Measurements from ENCODE around the gene SORBS1. TPM values are rescaled to one million over a fixed set of nuclear protein-coding genes. Genes with fewer than 3 reads are reported as not detected.

The SORBS1 gene
- total and polyA plus RNA-seq, 2 of the 13 experiments (the other 11 are each of a cell fraction or from before 2014, with no cell fraction given), result 16.8 to 39.8 TPM

DNA sequence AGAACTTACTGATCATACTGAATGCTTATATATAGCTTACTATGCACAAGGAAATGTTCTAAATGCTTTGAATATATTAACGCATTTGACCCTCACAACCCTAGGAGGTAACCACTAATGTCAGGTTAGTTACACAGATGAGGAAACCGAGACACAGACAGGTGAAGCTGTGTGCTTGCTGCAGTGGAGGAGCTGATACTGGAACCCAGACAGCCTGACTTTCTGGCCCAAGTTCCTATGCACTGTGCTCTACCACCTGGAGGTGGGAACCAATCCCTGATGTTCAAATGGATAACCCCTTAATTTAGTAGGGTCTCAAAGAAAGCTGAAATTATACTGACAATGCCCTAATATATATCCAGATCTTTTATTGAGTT lies 119.6 kb downstream of the SORBS1 start:
- FAIRE-seq (no peak), DNase-seq (ENCODE audit: low spot score) (no peak), ATAC-seq (no peak)
- no TSS peak for BruUV-seq (replicated peaks)
- Histone ChIP-seq H4K20me1 (ENCODE audit: insufficient read depth, low read length) (no peaks in the 10 kb centered on the region), H3K9me3 (ENCODE audit: low read length) (no peaks in the 10 kb centered on the region), H3K27ac (ENCODE audit: extremely low read length, insufficient read depth, low read length) (no peak overlapping the region), H3K4me3 (replicated peaks in 1 of 3; ENCODE audit: insufficient read depth in 1 of 3, low read depth in 2 of 3, low read length in 3 of 3) (no peak overlapping the region), H3K9ac (ENCODE audit: insufficient read depth, low read depth, low read length) (no peak overlapping the region), H3K4me1 (ENCODE audit: insufficient read depth, low read length) (peaks cover 59% of the 10 kb centered on the region), H3K4me2 (ENCODE audit: low read depth, low read length) (no peak overlapping the region), H2AFZ (ENCODE audit: low read length) (no peak overlapping the region), H3K27me3 (ENCODE audit: control insufficient read depth in 1 of 2, insufficient read depth in 2 of 2, low read length in 2 of 2) (no peaks in the 10 kb centered on the region), H3K36me3 (replicated peaks in 1 of 2; ENCODE audit: control insufficient read depth in 1 of 2, insufficient read depth in 2 of 2, low read length in 2 of 2) (peaks cover 9 to 22% of the 10 kb centered on the region in 2 experiments; a peak in 4 of 5 replicates), H3K79me2 (ENCODE audit: insufficient read depth, low read length) (peaks cover 17% of the 10 kb centered on the region)
- in situ Hi-C loops (cut with HindIII; ENCODE audit: extremely low pct_ligation_motif_present, low pct_unique_long_range_greater_than_20kb) (loop anchor here (25.0 kb wide), 1 partner anchor 121 kb away; the partner anchor contains the start of gene SORBS1), intact Hi-C loops (cut with micrococcal nuclease; ENCODE audit: unreplicated experiment) (no loop called here)
- ChIA-PET POLR2A (no interaction called here), CTCF (ENCODE audit: low intra/inter-chr PET ratio, low total read pairs) (no interaction called here)
- TF ChIP-seq SATB2 (CRISPR knock-in tag; IDR thresholded peaks at IDR 0.05), result no peak
- TF ChIP-seq XBP1 (CRISPR knock-in tag; IDR thresholded peaks at IDR 0.05), result no peak
- TF ChIP-seq MYNN (CRISPR knock-in tag; IDR thresholded peaks at IDR 0.05; ENCODE audit: low read depth), result no peak
- TF ChIP-seq PHF20 (CRISPR knock-in tag; IDR thresholded peaks at IDR 0.05), result no peak
- TF ChIP-seq ZNF737 (CRISPR knock-in tag; IDR thresholded peaks at IDR 0.05; ENCODE audit: borderline replicate concordance), result no peak
- no peak for TF ChIP-seq ZNF121 (CRISPR knock-in tag; IDR thresholded peaks at IDR 0.05)
- TF ChIP-seq, protein P1, sequence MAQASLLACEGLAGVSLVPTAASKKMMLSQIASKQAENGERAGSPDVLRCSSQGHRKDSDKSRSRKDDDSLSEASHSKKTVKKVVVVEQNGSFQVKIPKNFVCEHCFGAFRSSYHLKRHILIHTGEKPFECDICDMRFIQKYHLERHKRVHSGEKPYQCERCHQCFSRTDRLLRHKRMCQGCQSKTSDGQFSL (CRISPR knock-in tag; IDR thresholded peaks at IDR 0.05), result no peak
- TF ChIP-seq ZNF614 (CRISPR knock-in tag; IDR thresholded peaks at IDR 0.05; ENCODE audit: borderline replicate concordance), result no peak
- TF ChIP-seq YY1 (IDR thresholded peaks at IDR 0.05; ENCODE audit: insufficient read depth, insufficient replicate concordance, low read depth, low read length), result no peak
- no peak for TF ChIP-seq ATRX (CRISPR knock-in tag; IDR thresholded peaks at IDR 0.05; ENCODE audit: borderline replicate concordance)
- TF ChIP-seq, protein P2, sequence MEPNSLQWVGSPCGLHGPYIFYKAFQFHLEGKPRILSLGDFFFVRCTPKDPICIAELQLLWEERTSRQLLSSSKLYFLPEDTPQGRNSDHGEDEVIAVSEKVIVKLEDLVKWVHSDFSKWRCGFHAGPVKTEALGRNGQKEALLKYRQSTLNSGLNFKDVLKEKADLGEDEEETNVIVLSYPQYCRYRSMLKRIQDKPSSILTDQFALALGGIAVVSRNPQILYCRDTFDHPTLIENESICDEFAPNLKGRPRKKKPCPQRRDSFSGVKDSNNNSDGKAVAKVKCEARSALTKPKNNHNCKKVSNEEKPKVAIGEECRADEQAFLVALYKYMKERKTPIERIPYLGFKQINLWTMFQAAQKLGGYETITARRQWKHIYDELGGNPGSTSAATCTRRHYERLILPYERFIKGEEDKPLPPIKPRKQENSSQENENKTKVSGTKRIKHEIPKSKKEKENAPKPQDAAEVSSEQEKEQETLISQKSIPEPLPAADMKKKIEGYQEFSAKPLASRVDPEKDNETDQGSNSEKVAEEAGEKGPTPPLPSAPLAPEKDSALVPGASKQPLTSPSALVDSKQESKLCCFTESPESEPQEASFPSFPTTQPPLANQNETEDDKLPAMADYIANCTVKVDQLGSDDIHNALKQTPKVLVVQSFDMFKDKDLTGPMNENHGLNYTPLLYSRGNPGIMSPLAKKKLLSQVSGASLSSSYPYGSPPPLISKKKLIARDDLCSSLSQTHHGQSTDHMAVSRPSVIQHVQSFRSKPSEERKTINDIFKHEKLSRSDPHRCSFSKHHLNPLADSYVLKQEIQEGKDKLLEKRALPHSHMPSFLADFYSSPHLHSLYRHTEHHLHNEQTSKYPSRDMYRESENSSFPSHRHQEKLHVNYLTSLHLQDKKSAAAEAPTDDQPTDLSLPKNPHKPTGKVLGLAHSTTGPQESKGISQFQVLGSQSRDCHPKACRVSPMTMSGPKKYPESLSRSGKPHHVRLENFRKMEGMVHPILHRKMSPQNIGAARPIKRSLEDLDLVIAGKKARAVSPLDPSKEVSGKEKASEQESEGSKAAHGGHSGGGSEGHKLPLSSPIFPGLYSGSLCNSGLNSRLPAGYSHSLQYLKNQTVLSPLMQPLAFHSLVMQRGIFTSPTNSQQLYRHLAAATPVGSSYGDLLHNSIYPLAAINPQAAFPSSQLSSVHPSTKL (CRISPR knock-in tag; IDR thresholded peaks at IDR 0.05), result no peak
- TF ChIP-seq, protein P3, sequence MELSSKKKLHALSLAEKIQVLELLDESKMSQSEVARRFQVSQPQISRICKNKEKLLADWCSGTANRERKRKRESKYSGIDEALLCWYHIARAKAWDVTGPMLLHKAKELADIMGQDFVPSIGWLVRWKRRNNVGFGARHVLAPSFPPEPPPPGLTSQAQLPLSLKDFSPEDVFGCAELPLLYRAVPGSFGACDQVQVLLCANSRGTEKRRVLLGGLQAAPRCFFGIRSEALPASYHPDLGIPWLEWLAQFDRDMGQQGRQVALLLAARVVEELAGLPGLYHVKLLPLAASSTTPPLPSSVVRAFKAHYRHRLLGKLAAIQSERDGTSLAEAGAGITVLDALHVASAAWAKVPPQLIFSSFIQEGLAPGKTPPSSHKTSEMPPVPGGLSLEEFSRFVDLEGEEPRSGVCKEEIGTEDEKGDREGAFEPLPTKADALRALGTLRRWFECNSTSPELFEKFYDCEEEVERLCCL (CRISPR knock-in tag; IDR thresholded peaks at IDR 0.05; ENCODE audit: borderline replicate concordance), result no peak
- no peak for TF ChIP-seq NFE2L1 (CRISPR knock-in tag; IDR thresholded peaks at IDR 0.05; ENCODE audit: borderline replicate concordance)
- TF ChIP-seq ZSCAN29 (CRISPR knock-in tag; conservative IDR thresholded peaks at IDR 0.05), result no peak
- no peak for TF ChIP-seq ZNF234 (CRISPR knock-in tag; conservative IDR thresholded peaks at IDR 0.05)
- no peak for TF ChIP-seq SETDB1 (CRISPR knock-in tag; IDR thresholded peaks at IDR 0.05; ENCODE audit: borderline replicate concordance)
- no peak for TF ChIP-seq ESRRA (CRISPR knock-in tag; IDR thresholded peaks at IDR 0.05; ENCODE audit: low read depth)
- 100% methylated on average over 2 of the region's 2 CpGs for WGBS (ENCODE audit: low lambda C conversion rate)
